Liver (tissue), 9 donors: ENCODE measurements around the gene ASB1. TPM values are rescaled to one million over a fixed set of nuclear protein-coding genes. Genes with fewer than 3 reads are reported as not detected.

Experiments used
- DNase-seq: peaks from one replicate; pipeline ENCODE4 v3.0.0-alpha.2; 2017; ENCODE audit warnings: low spot score
- H3K27ac ChIP-seq, 2 donors: one replicate each; pipeline ENCODE4 v1.7.0; 2013; ENCODE audit warnings: inconsistent platforms in 2 of 2, low read length in 2 of 2, control low read depth in 1 of 2, low read depth in 1 of 2, mild to moderate bottlenecking in 1 of 2
- H3K27me3 ChIP-seq, 4 donors: one replicate each; pipeline versions ENCODE4 v1.6.1 to v1.7.0; 2013; ENCODE audit warnings: low read length in 3 of 4, inconsistent platforms in 1 of 4, mild to moderate bottlenecking in 1 of 4, moderate library complexity in 1 of 4; ENCODE audit not compliant: control insufficient read depth in 4 of 4, insufficient read depth in 4 of 4
- H3K36me3 ChIP-seq, 4 donors: one replicate each; pipeline versions ENCODE4 v1.6.1 to v1.7.0; 2013; ENCODE audit warnings: low read length in 3 of 4, mild to moderate bottlenecking in 3 of 4, low read depth in 1 of 4, moderate library complexity in 1 of 4; ENCODE audit not compliant: control insufficient read depth in 4 of 4, insufficient read depth in 3 of 4
- H3K4me1 ChIP-seq, 4 donors: one replicate each; pipeline versions ENCODE4 v1.6.1 to v1.7.0; 2013; ENCODE audit warnings: low read length in 3 of 4, mild to moderate bottlenecking in 3 of 4, moderate library complexity in 1 of 4; ENCODE audit not compliant: control insufficient read depth in 4 of 4, insufficient read depth in 4 of 4
- H3K4me3 ChIP-seq, 3 donors: one replicate each; pipeline versions ENCODE4 v1.6.1 to v1.7.0; 2013; ENCODE audit warnings: low read length in 3 of 3, control low read depth in 1 of 3, low read depth in 1 of 3, mild to moderate bottlenecking in 1 of 3
- H3K9ac ChIP-seq, 2 donors: one replicate each; pipeline ENCODE4 v1.7.0; 2013; ENCODE audit warnings: low read length in 2 of 2, mild to moderate bottlenecking in 2 of 2, moderate library complexity in 2 of 2, control low read depth in 1 of 2, low read depth in 1 of 2
- H3K9me3 ChIP-seq, 4 donors: one replicate each; pipeline versions ENCODE4 v1.6.1 to v1.7.0; 2013; ENCODE audit warnings: low read length in 3 of 4; ENCODE audit not compliant: control insufficient read depth in 4 of 4
- ATF3 ChIP-seq: IDR thresholded peaks from 2 replicates; pipeline ENCODE4 v1.6.1; 2016; ENCODE audit warnings: antibody characterized with exemption
- FOXA2 ChIP-seq: IDR thresholded peaks from 2 replicates; pipeline ENCODE4 v1.6.1; 2016; ENCODE audit warnings: antibody characterized with exemption
- GABPA ChIP-seq, 2 donors: IDR thresholded peaks in 1 of 2; conservative IDR thresholded peaks in 1 of 2; 2 replicates each; pipeline ENCODE4 v1.6.1; 2016; ENCODE audit warnings: antibody characterized with exemption in 2 of 2, mild to moderate bottlenecking in 1 of 2, moderate library complexity in 1 of 2
- HNF4A ChIP-seq, 2 donors: conservative IDR thresholded peaks; 2 replicates each; pipeline ENCODE4 v1.6.1; 2016; ENCODE audit warnings: antibody characterized with exemption in 2 of 2, mild to moderate bottlenecking in 2 of 2
- HNF4G ChIP-seq: IDR thresholded peaks from 2 replicates; pipeline ENCODE4 v1.6.1; 2016; ENCODE audit warnings: antibody characterized with exemption
- JUND ChIP-seq, 2 donors: IDR thresholded peaks; 2 replicates each; pipeline ENCODE4 v1.6.1; 2016; ENCODE audit warnings: antibody characterized with exemption in 2 of 2
- NR2F2 ChIP-seq: IDR thresholded peaks from 2 replicates; pipeline ENCODE4 v1.6.1; 2016; ENCODE audit warnings: antibody characterized with exemption
- REST ChIP-seq: IDR thresholded peaks from 2 replicates; pipeline ENCODE4 v1.6.1; 2016; ENCODE audit warnings: antibody characterized with exemption, mild to moderate bottlenecking
- RXRA ChIP-seq, 2 donors: IDR thresholded peaks; 2 replicates each; pipeline ENCODE4 v1.6.1; 2017 to 2018; ENCODE audit warnings: antibody characterized with exemption in 2 of 2, mild to moderate bottlenecking in 1 of 2
- SP1 ChIP-seq: IDR thresholded peaks from 2 replicates; pipeline ENCODE4 v1.6.1; 2018; ENCODE audit warnings: antibody characterized with exemption, mild to moderate bottlenecking
- TAF1 ChIP-seq: conservative IDR thresholded peaks from 2 replicates; pipeline ENCODE4 v1.6.1; 2016; ENCODE audit warnings: antibody characterized with exemption, mild to moderate bottlenecking
- YY1 ChIP-seq: IDR thresholded peaks from 2 replicates; pipeline ENCODE4 v1.6.1; 2016; ENCODE audit warnings: antibody characterized with exemption, mild to moderate bottlenecking
- WGBS: extraction: QIAGEN DNeasy Blood & Tissue Kit; methylation state at CpG from one replicate; pipeline ENCODE4 v1.1.7; 2013; 5-methylcytosine and 5-hydroxymethylcytosine counted together
- polyA plus RNA-seq, 2 donors: library from polyadenylated mRNA; stranded (reverse) in 1 of 2; unstranded in 1 of 2; fragments of 200-250 nt in 1 of 2; fragments of >200 nt in 1 of 2; fragmentation: Nextera tagmentation in 1 of 2; extraction: Ambion mirVana in 1 of 2; gene quantifications; one replicate each; pipeline versions ENCODE4 v1.2.1 to v1.2.3, GENCODE V29; 2013 to 2015
- total RNA-seq, 2 donors: library from RNA; depleted of rRNA; stranded (reverse); fragments of >200 nt; gene quantifications; one replicate each; pipeline ENCODE4 v1.2.3, GENCODE V29; 2014
- donor health status: healthy.
- donor health status: healthy.
- donor health status: healthy.
- donor health status: healthy.
- donor health status: healthy.

Gene ASB1
- total and polyA plus RNA-seq, 4 donors, result 6.1 to 15.2 (median 10.5) TPM

GRCh38 chr2:238389988-238390589 lies 36.6 kb upstream of the ASB1 start (continued):
- TF ChIP-seq HNF4G, result no peak

GRCh38 chr2:238391042-238391689 lies 35.6 kb upstream of the ASB1 start:
- Histone ChIP-seq H3K9me3 (no peaks in the 10 kb centered on the region), H3K27ac (no peak overlapping the region), H3K9ac (no peak overlapping the region), H3K36me3 (peaks cover 0 to 2% (median 0%) of the 10 kb centered on the region in 4 donors), H3K27me3 (no peaks in the 10 kb centered on the region), H3K4me3 (no peak overlapping the region), H3K4me1 (no peaks in the 10 kb centered on the region)
- WGBS, result 97% methylated on average over 6 of the region's 6 CpGs
- DNase-seq, result no peak
- TF ChIP-seq ATF3 (no peak), TAF1 (no peak), JUND (IDR thresholded peaks at IDR 0.05) (no peak), YY1 (no peak), GABPA (IDR thresholded peaks at IDR 0.05 in 1 of 2, conservative IDR thresholded peaks at IDR 0.05 in 1 of 2) (no peak), SP1 (no peak), FOXA2 (no peak), RXRA (IDR thresholded peaks at IDR 0.05) (no peak), REST (no peak), HNF4A (conservative IDR thresholded peaks at IDR 0.05) (no peak), NR2F2 (no peak)

- Histone ChIP-seq H3K4me1 (no peaks in the 10 kb centered on the region), H3K4me3 (no peak overlapping the region), H3K27ac (no peak overlapping the region), H3K36me3 (peaks cover 0 to 11% (median 5%) of the 10 kb centered on the region in 4 donors), H3K27me3 (no peaks in the 10 kb centered on the region), H3K9ac (no peak overlapping the region), H3K9me3 (no peaks in the 10 kb centered on the region)
- TF ChIP-seq TAF1 (no peak), REST (no peak)
- WGBS, result 96% methylated on average over 7 of the region's 7 CpGs
- no peak for DNase-seq
These were observed 30.1 kb upstream of the ASB1 start for GRCh38 chr2:238396663-238397062.
